ENCODE results near the gene HOPX.
"Not testable (repeated sequence)": the region's sequence is repeated elsewhere in the genome, so short reads cannot be mapped to it uniquely, and the experiment has no call there.

DNA sequence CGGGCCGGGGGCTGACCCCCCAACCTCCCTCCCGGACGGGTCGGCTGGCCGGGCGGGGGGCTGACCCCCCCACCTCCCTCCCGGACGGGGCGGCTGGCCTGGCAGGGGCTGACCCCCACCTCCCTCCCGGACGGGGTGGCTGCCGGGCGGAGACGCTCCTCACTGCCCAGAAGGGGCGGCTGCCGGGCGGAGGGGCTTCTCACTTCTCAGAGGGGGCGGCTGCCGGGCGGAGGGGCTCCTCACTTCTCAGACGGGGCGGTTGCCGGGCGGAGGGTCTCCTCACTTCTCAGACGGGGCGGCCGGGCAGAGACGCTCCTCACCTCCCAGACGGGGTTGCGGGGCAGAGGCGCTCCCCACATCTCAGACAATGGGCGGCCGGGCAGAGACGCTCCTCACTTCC, 12.4 kb upstream of the HOPX start:
- TF ChIP-seq, protein P1, sequence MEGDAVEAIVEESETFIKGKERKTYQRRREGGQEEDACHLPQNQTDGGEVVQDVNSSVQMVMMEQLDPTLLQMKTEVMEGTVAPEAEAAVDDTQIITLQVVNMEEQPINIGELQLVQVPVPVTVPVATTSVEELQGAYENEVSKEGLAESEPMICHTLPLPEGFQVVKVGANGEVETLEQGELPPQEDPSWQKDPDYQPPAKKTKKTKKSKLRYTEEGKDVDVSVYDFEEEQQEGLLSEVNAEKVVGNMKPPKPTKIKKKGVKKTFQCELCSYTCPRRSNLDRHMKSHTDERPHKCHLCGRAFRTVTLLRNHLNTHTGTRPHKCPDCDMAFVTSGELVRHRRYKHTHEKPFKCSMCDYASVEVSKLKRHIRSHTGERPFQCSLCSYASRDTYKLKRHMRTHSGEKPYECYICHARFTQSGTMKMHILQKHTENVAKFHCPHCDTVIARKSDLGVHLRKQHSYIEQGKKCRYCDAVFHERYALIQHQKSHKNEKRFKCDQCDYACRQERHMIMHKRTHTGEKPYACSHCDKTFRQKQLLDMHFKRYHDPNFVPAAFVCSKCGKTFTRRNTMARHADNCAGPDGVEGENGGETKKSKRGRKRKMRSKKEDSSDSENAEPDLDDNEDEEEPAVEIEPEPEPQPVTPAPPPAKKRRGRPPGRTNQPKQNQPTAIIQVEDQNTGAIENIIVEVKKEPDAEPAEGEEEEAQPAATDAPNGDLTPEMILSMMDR (conservative IDR thresholded peaks at IDR 0.05; ENCODE audit: low read depth, low read length) = not testable (repeated sequence)
- not testable (repeated sequence) for TF ChIP-seq MXI1 (IDR thresholded peaks at IDR 0.05; ENCODE audit: borderline replicate concordance, low read depth, low read length); SMC3 (IDR thresholded peaks at IDR 0.05; ENCODE audit: low read depth, low read length); POLR2A (IDR thresholded peaks at IDR 0.05; ENCODE audit: low read depth, low read length); MAZ (IDR thresholded peaks at IDR 0.05; ENCODE audit: borderline replicate concordance, low read depth, low read length); MAFK (IDR thresholded peaks at IDR 0.05; ENCODE audit: low read depth, low read length); RCOR1 (IDR thresholded peaks at IDR 0.05; ENCODE audit: insufficient replicate concordance, low read length); BHLHE40 (IDR thresholded peaks at IDR 0.05; ENCODE audit: low read depth, low read length); RAD21 (IDR thresholded peaks at IDR 0.05; ENCODE audit: low read length); FOS (IDR thresholded peaks at IDR 0.05; ENCODE audit: low read depth, low read length); RFX5 (IDR thresholded peaks at IDR 0.05; ENCODE audit: low read depth, low read length)
- TF ChIP-seq, protein P2, sequence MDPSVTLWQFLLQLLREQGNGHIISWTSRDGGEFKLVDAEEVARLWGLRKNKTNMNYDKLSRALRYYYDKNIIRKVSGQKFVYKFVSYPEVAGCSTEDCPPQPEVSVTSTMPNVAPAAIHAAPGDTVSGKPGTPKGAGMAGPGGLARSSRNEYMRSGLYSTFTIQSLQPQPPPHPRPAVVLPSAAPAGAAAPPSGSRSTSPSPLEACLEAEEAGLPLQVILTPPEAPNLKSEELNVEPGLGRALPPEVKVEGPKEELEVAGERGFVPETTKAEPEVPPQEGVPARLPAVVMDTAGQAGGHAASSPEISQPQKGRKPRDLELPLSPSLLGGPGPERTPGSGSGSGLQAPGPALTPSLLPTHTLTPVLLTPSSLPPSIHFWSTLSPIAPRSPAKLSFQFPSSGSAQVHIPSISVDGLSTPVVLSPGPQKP (IDR thresholded peaks at IDR 0.05; ENCODE audit: borderline replicate concordance, low read depth, low read length) = not testable (repeated sequence)
